ENCODE results near the gene B4GALT2.
A peak's percentile ranks its signal among the peaks of the same experiment; 100 is the strongest.

The B4GALT2 gene

DNA sequence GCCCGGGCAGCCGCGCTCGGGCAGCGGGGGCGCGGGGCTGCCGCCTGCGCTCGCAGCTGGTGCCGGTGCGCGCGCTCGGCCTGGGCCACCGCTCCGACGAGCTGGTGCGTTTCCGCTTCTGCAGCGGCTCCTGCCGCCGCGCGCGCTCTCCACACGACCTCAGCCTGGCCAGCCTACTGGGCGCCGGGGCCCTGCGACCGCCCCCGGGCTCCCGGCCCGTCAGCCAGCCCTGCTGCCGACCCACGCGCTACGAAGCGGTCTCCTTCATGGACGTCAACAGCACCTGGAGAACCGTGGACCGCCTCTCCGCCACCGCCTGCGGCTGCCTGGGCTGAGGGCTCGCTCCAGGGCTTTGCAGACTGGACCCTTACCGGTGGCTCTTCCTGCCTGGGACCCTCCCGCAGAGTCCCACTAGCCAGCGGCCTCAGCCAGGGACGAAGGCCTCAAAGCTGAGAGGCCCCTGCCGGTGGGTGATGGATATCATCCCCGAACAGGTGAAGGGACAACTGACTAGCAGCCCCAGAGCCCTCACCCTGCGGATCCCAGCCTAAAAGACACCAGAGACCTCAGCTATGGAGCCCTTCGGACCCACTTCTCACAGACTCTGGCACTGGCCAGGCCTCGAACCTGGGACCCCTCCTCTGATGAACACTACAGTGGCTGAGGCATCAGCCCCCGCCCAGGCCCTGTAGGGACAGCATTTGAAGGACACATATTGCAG lies 42.4 kb upstream of the B4GALT2 start:
- H3K36me3 ChIP-seq = no peaks in the 10 kb centered on the region
- peaks cover 0 to 41% (median 27%) of the 10 kb centered on the region in 4 donors for H3K4me1 ChIP-seq
- no peak for DNase-seq
- TF ChIP-seq, protein P1, sequence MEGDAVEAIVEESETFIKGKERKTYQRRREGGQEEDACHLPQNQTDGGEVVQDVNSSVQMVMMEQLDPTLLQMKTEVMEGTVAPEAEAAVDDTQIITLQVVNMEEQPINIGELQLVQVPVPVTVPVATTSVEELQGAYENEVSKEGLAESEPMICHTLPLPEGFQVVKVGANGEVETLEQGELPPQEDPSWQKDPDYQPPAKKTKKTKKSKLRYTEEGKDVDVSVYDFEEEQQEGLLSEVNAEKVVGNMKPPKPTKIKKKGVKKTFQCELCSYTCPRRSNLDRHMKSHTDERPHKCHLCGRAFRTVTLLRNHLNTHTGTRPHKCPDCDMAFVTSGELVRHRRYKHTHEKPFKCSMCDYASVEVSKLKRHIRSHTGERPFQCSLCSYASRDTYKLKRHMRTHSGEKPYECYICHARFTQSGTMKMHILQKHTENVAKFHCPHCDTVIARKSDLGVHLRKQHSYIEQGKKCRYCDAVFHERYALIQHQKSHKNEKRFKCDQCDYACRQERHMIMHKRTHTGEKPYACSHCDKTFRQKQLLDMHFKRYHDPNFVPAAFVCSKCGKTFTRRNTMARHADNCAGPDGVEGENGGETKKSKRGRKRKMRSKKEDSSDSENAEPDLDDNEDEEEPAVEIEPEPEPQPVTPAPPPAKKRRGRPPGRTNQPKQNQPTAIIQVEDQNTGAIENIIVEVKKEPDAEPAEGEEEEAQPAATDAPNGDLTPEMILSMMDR (IDR thresholded peaks at IDR 0.05) = no peak
- peaks cover 0 to 13% of the 10 kb centered on the region in 2 donors for H3K27me3 ChIP-seq
- H3K27ac ChIP-seq = no peak overlapping the region
- peak overlapping the region; percentile 42 to 55 for H3K4me3 ChIP-seq
- no peaks in the 10 kb centered on the region for H3K9me3 ChIP-seq
- intact Hi-C loops (cut with DNase I; ENCODE audit: low total_unique reads) = no loop called here

DNA sequence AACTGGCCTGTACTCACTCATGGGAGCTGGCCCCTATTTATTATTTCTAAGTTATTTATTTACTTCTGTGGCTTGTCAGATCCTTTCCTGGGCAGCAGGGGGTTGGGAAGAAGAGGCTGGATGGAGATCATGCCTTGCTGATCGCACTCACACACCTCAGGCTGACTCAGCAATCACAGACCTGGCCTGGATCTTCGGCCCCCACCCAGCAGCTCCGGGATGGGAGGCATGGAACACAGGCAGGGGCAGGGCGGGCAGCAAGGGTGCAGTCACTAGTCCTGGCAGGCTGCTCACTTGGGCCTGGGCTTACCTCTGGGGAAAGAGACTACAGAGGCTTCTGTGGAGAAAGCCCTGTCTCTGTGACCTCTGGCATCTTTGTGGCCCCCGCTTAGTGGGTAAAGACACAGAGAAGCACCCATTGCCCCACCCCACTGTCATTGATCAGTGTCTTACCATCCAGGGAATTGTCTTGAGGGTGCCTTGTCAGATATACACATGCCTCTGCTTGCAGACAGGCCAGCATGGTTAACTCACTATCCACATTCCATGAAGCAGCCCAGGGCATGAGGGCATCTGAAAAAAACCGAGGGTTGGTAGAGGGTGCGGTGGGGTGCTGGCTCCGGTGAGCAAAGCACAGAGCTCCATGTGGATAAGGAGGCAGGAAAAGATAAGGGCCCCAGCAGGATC lies 41.7 kb upstream of the B4GALT2 start:
- Histone ChIP-seq H3K9me3 (no peaks in the 10 kb centered on the region), H3K4me3 (no peak overlapping the region), H3K27me3 (peaks cover 0 to 13% of the 10 kb centered on the region in 2 donors), H3K4me1 (peaks cover 0 to 41% (median 27%) of the 10 kb centered on the region in 4 donors), H3K36me3 (no peaks in the 10 kb centered on the region), H3K27ac (no peak overlapping the region)
- intact Hi-C loops (cut with DNase I; ENCODE audit: low total_unique reads) = no loop called here
- no peak for DNase-seq
- TF ChIP-seq, protein P1 (IDR thresholded peaks at IDR 0.05) = no peak

DNA sequence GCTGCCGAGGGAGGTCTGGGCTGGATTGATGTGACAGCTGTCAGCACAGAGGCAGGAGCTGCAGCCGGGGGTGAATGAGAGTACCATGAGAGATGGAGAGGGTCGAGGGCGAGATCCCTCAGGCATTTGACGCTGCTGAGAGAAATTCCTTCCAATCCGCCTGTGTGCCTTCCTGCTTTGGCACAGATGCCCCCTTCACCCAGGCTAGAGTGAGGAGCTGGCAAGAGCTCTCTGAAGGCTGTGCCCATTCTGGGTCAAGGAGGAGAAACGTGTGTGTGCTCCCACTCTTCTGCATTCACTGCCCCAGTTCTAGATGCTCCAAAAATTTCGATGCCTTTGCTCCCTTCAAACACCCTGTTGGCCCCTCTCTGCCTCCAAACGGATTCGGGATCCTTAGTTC lies 40.6 kb upstream of the B4GALT2 start:
- Histone ChIP-seq H3K27ac (no peak overlapping the region), H3K27me3 (peaks cover 0 to 13% of the 10 kb centered on the region in 2 donors), H3K36me3 (no peaks in the 10 kb centered on the region), H3K9me3 (no peaks in the 10 kb centered on the region), H3K4me3 (no peak overlapping the region), H3K4me1 (peaks cover 0 to 32% (median 21%) of the 10 kb centered on the region in 4 donors)
- no peak for DNase-seq
- intact Hi-C loops (cut with DNase I; ENCODE audit: low total_unique reads) = no loop called here
- TF ChIP-seq, protein P1 (IDR thresholded peaks at IDR 0.05) = no peak

DNA sequence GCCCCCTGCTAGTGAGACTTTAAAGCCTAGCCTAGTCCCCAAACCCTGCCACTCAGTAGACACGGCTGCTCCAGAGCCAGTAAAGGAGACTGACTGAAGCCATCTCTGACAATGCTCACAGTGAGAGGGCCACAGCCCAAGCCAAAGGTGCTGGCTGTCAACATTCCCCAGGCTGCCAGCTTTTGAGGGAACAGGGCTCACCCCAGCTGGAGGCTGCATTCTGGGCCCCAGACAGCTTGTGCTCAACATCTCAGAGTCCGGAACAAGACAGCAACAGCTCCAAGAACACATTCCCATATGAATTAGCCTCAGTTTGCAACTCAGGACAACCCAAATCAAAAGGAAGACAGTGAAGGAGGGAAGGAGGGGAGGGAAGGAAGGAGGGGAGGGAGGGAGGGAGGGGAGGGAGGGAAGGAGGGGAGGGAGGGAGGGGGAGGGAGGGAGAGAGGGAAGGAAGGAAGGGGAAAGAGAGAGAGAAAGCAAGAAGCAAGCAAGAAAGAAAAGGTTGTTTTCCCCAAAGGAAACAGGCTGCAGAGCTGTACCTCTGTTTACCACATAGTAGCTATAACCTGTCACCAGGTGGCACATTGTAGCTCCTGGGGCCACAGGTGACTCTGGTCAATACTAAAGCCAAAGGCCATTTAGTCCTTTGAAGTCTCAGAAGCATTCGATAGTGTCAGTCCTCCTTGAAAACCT lies 40.0 kb upstream of the B4GALT2 start:
- Histone ChIP-seq H3K27ac (no peak overlapping the region), H3K9me3 (no peaks in the 10 kb centered on the region), H3K27me3 (peaks cover 0 to 7% of the 10 kb centered on the region in 2 donors), H3K4me1 (peaks cover 0 to 26% (median 15%) of the 10 kb centered on the region in 4 donors), H3K4me3 (no peak overlapping the region), H3K36me3 (no peaks in the 10 kb centered on the region)
- no peak for DNase-seq
- TF ChIP-seq, protein P1 (IDR thresholded peaks at IDR 0.05) = no peak
- intact Hi-C loops (cut with DNase I; ENCODE audit: low total_unique reads) = no loop called here

DNA sequence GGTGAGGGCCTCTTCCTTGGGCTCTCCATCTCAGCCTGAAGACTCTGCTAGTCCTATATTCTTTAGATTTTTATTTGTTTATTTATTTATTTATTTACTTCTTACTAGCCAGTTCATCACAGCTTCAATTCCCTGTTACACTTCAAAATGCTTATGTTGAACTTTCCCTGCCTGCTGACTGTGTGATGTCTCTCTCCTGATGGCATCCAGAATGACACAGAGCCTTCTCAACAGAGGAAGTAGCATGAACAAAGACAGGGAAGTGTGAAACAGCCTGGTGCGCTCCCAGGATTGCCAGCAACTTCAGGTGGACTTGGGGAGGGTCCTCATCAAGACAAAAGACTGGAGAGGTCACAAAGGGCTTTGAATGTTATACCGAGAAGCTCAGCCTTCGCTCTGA lies 36.6 kb upstream of the B4GALT2 start:
- Histone ChIP-seq H3K9me3 (no peaks in the 10 kb centered on the region), H3K4me3 (no peak overlapping the region), H3K36me3 (no peaks in the 10 kb centered on the region), H3K4me1 (peaks cover 0 to 24% (median 13%) of the 10 kb centered on the region in 4 donors), H3K27ac (no peak overlapping the region), H3K27me3 (no peaks in the 10 kb centered on the region)
- no peak for DNase-seq
- intact Hi-C loops (cut with DNase I; ENCODE audit: low total_unique reads) = loop anchor here (10.0 kb wide), 1 partner anchor 92 kb away; the partner anchor contains the start of gene SLC6A9
- TF ChIP-seq, protein P1 (IDR thresholded peaks at IDR 0.05) = no peak
